ENCODE data around the gene HILPDA. TPM values are rescaled to one million over a fixed set of nuclear protein-coding genes. Genes with fewer than 3 reads are reported as not detected.

HILPDA gene
- total RNA-seq, 2 experiments from 2014 or later: 22.4 to 33.9 TPM

DNA sequence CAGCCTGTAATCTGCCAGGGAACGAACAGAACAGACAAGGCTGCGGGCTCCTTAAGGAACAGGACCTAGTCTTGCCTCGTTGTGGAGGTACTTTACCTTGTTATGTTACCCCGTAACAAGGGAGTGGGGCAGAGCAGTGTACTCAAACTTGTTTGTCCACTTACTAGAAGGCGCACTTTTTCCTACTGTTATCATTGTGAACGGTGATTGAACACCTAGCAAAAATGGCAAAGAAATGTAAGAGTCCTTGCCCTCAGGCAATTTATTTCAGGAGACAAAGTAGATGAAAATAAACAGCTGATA, 45.3 kb upstream of the HILPDA start:
- TF ChIP-seq, protein P1, sequence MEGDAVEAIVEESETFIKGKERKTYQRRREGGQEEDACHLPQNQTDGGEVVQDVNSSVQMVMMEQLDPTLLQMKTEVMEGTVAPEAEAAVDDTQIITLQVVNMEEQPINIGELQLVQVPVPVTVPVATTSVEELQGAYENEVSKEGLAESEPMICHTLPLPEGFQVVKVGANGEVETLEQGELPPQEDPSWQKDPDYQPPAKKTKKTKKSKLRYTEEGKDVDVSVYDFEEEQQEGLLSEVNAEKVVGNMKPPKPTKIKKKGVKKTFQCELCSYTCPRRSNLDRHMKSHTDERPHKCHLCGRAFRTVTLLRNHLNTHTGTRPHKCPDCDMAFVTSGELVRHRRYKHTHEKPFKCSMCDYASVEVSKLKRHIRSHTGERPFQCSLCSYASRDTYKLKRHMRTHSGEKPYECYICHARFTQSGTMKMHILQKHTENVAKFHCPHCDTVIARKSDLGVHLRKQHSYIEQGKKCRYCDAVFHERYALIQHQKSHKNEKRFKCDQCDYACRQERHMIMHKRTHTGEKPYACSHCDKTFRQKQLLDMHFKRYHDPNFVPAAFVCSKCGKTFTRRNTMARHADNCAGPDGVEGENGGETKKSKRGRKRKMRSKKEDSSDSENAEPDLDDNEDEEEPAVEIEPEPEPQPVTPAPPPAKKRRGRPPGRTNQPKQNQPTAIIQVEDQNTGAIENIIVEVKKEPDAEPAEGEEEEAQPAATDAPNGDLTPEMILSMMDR (conservative IDR thresholded peaks at IDR 0.05; ENCODE audit: low read length): no peak
- TF ChIP-seq EZH2phosphoT487 (IDR thresholded peaks at IDR 0.05; ENCODE audit: borderline replicate concordance, low read depth, low read length): no peak; the same call in 1 of the 2 replicates
- Histone ChIP-seq H3K27ac (ENCODE audit: low read depth, low read length, poor library complexity, severe bottlenecking) (no peak overlapping the region), H3K79me2 (ENCODE audit: insufficient read depth, low read depth, low read length) (no peaks in the 10 kb centered on the region), H3K36me3 (ENCODE audit: insufficient read depth, low read length) (no peaks in the 10 kb centered on the region), H3K4me2 (ENCODE audit: low read length) (peak overlapping the region; percentile 100), H3K9me3 (ENCODE audit: low read length) (no peaks in the 10 kb centered on the region), H2AFZ (ENCODE audit: low read length) (peak overlapping the region; percentile 91), H3K4me3 (ENCODE audit: low read depth, low read length, poor library complexity, severe bottlenecking) (peak overlapping the region; percentile 72), H3K9me2 (ENCODE audit: insufficient read depth, low read length) (no peaks in the 10 kb centered on the region), H4K20me1 (ENCODE audit: insufficient read depth, low read length) (no peaks in the 10 kb centered on the region), H3K4me1 (ENCODE audit: insufficient read depth, low read length, poor library complexity, severe bottlenecking) (peaks cover 7% of the 10 kb centered on the region)
- BruUV-seq (replicated peaks): no TSS peak
- intact Hi-C loops (cut with micrococcal nuclease; ENCODE audit: unreplicated experiment): no loop called here
- no peak for DNase-seq (ENCODE audit: low spot score)
- ChIA-PET CTCF (ENCODE audit: unreplicated experiment) (no interaction called here), POLR2A (no interaction called here)

DNA sequence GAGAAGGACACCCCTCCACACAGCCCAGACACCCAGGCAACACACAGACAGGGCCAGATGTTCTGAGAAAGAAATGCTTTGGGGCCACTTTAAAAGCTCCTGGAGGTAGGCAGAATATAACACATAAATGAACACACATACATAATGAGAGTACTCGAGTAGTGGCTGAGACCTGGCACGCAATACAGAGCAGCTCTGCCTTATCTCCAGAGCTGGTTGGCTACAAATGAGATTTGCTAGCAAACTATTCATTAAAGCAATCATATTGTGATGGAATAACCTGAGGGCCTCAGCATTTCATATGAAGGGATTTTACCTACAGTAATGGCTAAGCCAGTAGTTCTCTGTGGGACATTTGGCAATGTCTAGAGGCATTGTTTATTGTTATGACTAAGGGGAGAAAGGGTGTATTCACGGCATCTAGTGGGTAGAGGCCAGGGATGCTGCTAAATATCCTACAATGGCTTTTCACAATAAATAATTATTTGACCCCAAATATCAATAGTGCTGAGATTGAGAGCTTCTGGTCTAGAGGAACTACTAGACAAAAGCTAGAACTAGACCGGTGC, 40.4 kb upstream of the HILPDA start:
- POLR2A ChIA-PET: interaction anchor here (0.6 to 1.4 kb wide), 7 partner anchors 10 to 1724 kb away, joined by 3 to 6 read pairs (median 3); no protein-coding TSS in a partner anchor
- CTCF ChIA-PET (ENCODE audit: unreplicated experiment): interaction anchor here (0.7 to 2.1 kb wide), 3 partner anchors 10 to 44 kb away, joined by 3 to 6 read pairs (median 4); no protein-coding TSS in a partner anchor
- H3K27ac ChIP-seq (ENCODE audit: low read depth, low read length, poor library complexity, severe bottlenecking): no peak overlapping the region
- no peaks in the 10 kb centered on the region for H3K36me3 ChIP-seq (ENCODE audit: insufficient read depth, low read length)
- no peaks in the 10 kb centered on the region for H3K9me2 ChIP-seq (ENCODE audit: insufficient read depth, low read length)
- H3K79me2 ChIP-seq (ENCODE audit: insufficient read depth, low read depth, low read length): no peaks in the 10 kb centered on the region
- H3K4me1 ChIP-seq (ENCODE audit: insufficient read depth, low read length, poor library complexity, severe bottlenecking): peaks cover 3% of the 10 kb centered on the region
- no peak for DNase-seq (ENCODE audit: low spot score)
- H3K4me3 ChIP-seq (ENCODE audit: low read depth, low read length, poor library complexity, severe bottlenecking): no peak overlapping the region
- no peak overlapping the region for H3K4me2 ChIP-seq (ENCODE audit: low read length)
- no peaks in the 10 kb centered on the region for H4K20me1 ChIP-seq (ENCODE audit: insufficient read depth, low read length)
- no peaks in the 10 kb centered on the region for H3K9me3 ChIP-seq (ENCODE audit: low read length)
- intact Hi-C loops (cut with micrococcal nuclease; ENCODE audit: unreplicated experiment): no loop called here
- TF ChIP-seq, protein P1 (conservative IDR thresholded peaks at IDR 0.05; ENCODE audit: low read length): no peak
- TF ChIP-seq EZH2phosphoT487 (IDR thresholded peaks at IDR 0.05; ENCODE audit: borderline replicate concordance, low read depth, low read length): no peak
- BruUV-seq (replicated peaks): no TSS peak
- H2AFZ ChIP-seq (ENCODE audit: low read length): no peak overlapping the region

DNA sequence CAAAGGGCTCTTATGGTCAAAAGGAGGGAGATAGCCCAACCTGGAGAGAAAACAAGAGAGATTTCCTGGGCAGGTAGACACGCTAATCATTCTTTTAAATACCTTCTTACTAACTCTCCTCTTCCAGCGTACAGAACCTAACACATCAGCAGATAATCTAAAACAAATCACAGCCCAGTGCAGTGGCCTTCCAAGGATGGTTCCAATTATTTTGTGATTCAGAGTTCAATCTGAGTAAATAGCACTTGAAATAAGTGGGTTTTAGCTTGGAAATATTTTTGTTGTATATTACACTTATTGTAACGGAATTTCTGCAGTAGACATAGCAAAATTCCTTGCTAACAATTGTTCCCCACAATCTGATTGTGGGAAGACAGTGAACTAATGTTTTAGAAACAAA, 38.6 kb upstream of the HILPDA start:
- no peak overlapping the region for H3K4me3 ChIP-seq (ENCODE audit: low read depth, low read length, poor library complexity, severe bottlenecking)
- POLR2A ChIA-PET: interaction anchor here (0.6 to 1.7 kb wide), 6 partner anchors 12 to 1128 kb away, joined by 3 to 4 read pairs (median 3); no protein-coding TSS in a partner anchor
- no peak for DNase-seq (ENCODE audit: low spot score)
- no peaks in the 10 kb centered on the region for H3K9me2 ChIP-seq (ENCODE audit: insufficient read depth, low read length)
- intact Hi-C loops (cut with micrococcal nuclease; ENCODE audit: unreplicated experiment): no loop called here
- no peak overlapping the region for H3K4me2 ChIP-seq (ENCODE audit: low read length)
- H2AFZ ChIP-seq (ENCODE audit: low read length): no peak overlapping the region
- no peaks in the 10 kb centered on the region for H4K20me1 ChIP-seq (ENCODE audit: insufficient read depth, low read length)
- H3K79me2 ChIP-seq (ENCODE audit: insufficient read depth, low read depth, low read length): no peaks in the 10 kb centered on the region
- H3K9me3 ChIP-seq (ENCODE audit: low read length): no peaks in the 10 kb centered on the region
- no peaks in the 10 kb centered on the region for H3K36me3 ChIP-seq (ENCODE audit: insufficient read depth, low read length)
- no peak overlapping the region for H3K27ac ChIP-seq (ENCODE audit: low read depth, low read length, poor library complexity, severe bottlenecking)
- no peak for TF ChIP-seq EZH2phosphoT487 (IDR thresholded peaks at IDR 0.05; ENCODE audit: borderline replicate concordance, low read depth, low read length)
- BruUV-seq (replicated peaks): no TSS peak
- CTCF ChIA-PET (ENCODE audit: unreplicated experiment): no interaction called here
- no peaks in the 10 kb centered on the region for H3K4me1 ChIP-seq (ENCODE audit: insufficient read depth, low read length, poor library complexity, severe bottlenecking)
